WTC11 (cell line): ENCODE measurements around the gene TMC7. TPM values are rescaled to one million over a fixed set of nuclear protein-coding genes. Genes with fewer than 3 reads are reported as not detected.

Experiments
- ATAC-seq: fragments of 200-7000 bp; cut with Tn5 transposase; 2 replicates; pipeline ENCODE4 v1.10.0; 2021; ENCODE audit warnings: mild to moderate bottlenecking, moderate library complexity
- CTCF ChIA-PET: fragments of 300-600 bp; sonication (Branson Sonifier 250); formaldehyde crosslinking; loops from one replicate; lab custom pipeline; 2021; ENCODE audit warnings: antibody characterized with exemption; lab: Charles Lee
- POLR2A ChIA-PET: fragments of 350-600 bp; sonication (Branson Sonifier 250); formaldehyde crosslinking; loops from one replicate; lab custom pipeline; 2021; ENCODE audit warnings: antibody characterized with exemption; lab: Charles Lee
- DNase-seq: peaks from one replicate; pipeline ENCODE4 v3.0.0; 2021; ENCODE audit warnings: low spot score
- H3K27ac Mint-ChIP-seq: 2 replicates; pipeline ENCODE4 v1.8.0; 2021; ENCODE audit warnings: mixed read lengths
- H3K27me3 Mint-ChIP-seq: 2 replicates; pipeline ENCODE4 v1.8.0; 2021; ENCODE audit warnings: low read depth, mild to moderate bottlenecking, moderate library complexity, mixed read lengths
- H3K36me3 Mint-ChIP-seq: 2 replicates; pipeline ENCODE4 v1.8.0; 2021; ENCODE audit warnings: mixed read lengths
- H3K4me1 Mint-ChIP-seq: 2 replicates; pipeline ENCODE4 v1.8.0; 2022; ENCODE audit warnings: mixed read lengths
- H3K4me3 Mint-ChIP-seq: 2 replicates; pipeline ENCODE4 v1.8.0; 2021; ENCODE audit warnings: mild to moderate bottlenecking, moderate library complexity, mixed read lengths
- H3K9me3 Mint-ChIP-seq: 2 replicates; pipeline ENCODE4 v1.8.0; 2021; ENCODE audit warnings: mixed read lengths
- AR ChIP-seq: fragments of 250-450 bp; sonication (Bioruptor Pico); IDR thresholded peaks from 2 replicates; pipeline ENCODE4 v1.9.0; 2021; ENCODE audit warnings: mild to moderate bottlenecking
- CREM ChIP-seq: sonication (generic); formaldehyde crosslinking; IDR thresholded peaks from 2 replicates; pipeline ENCODE4 v1.8.1; 2022; ENCODE audit warnings: mild to moderate bottlenecking, missing genetic modification reagents, moderate library complexity
- E2F1 ChIP-seq: sonication (generic); formaldehyde crosslinking; IDR thresholded peaks from 2 replicates; pipeline ENCODE4 v1.8.0; 2022; ENCODE audit warnings: mild to moderate bottlenecking, missing genetic modification reagents
- ERG ChIP-seq: fragments of 250-450 bp; sonication (Bioruptor Pico); IDR thresholded peaks from 2 replicates; pipeline ENCODE4 v1.8.0; 2021; ENCODE audit warnings: mild to moderate bottlenecking
- ESRRA ChIP-seq: sonication (generic); formaldehyde crosslinking; IDR thresholded peaks from 2 replicates; pipeline ENCODE4 v1.8.1; 2022; ENCODE audit warnings: mild to moderate bottlenecking, missing genetic modification reagents, borderline replicate concordance
- ETV6 ChIP-seq: sonication (generic); formaldehyde crosslinking; IDR thresholded peaks from 2 replicates; pipeline ENCODE4 v1.8.1; 2022; ENCODE audit warnings: mild to moderate bottlenecking, missing genetic modification reagents
- MAX ChIP-seq: sonication (generic); formaldehyde crosslinking; IDR thresholded peaks from 2 replicates; pipeline ENCODE4 v1.8.0; 2022; ENCODE audit warnings: mild to moderate bottlenecking, missing genetic modification reagents
- MXD4 ChIP-seq: fragments of 250-450 bp; sonication (Bioruptor Pico); IDR thresholded peaks from 2 replicates; pipeline ENCODE4 v1.8.0; 2021; ENCODE audit warnings: mild to moderate bottlenecking, moderate library complexity, borderline replicate concordance
- NFE2L1 ChIP-seq: sonication (generic); formaldehyde crosslinking; IDR thresholded peaks from 2 replicates; pipeline ENCODE4 v1.8.1; 2023; ENCODE audit warnings: missing genetic modification reagents
- NFYB ChIP-seq: sonication (generic); formaldehyde crosslinking; conservative IDR thresholded peaks from 2 replicates; pipeline ENCODE4 v1.8.0; 2022; ENCODE audit warnings: low read depth, missing genetic modification reagents
- NR2C2 ChIP-seq: sonication (generic); formaldehyde crosslinking; IDR thresholded peaks from 2 replicates; pipeline ENCODE4 v1.8.0; 2022; ENCODE audit warnings: mild to moderate bottlenecking, missing genetic modification reagents
- NR3C1 ChIP-seq: sonication (generic); formaldehyde crosslinking; conservative IDR thresholded peaks from 2 replicates; pipeline ENCODE4 v1.8.1; 2023; ENCODE audit warnings: low read depth, mild to moderate bottlenecking, missing genetic modification reagents
- SOX15 ChIP-seq: fragments of 250-450 bp; sonication (Bioruptor Pico); IDR thresholded peaks from 2 replicates; pipeline ENCODE4 v1.9.0; 2021; ENCODE audit warnings: mild to moderate bottlenecking
- TEAD1 ChIP-seq: sonication (generic); formaldehyde crosslinking; IDR thresholded peaks from 2 replicates; pipeline ENCODE4 v1.8.0; 2022; ENCODE audit warnings: mild to moderate bottlenecking, missing genetic modification reagents
- TEAD4 ChIP-seq: sonication (generic); formaldehyde crosslinking; IDR thresholded peaks from 2 replicates; pipeline ENCODE4 v1.8.0; 2022; ENCODE audit warnings: mild to moderate bottlenecking, missing genetic modification reagents
- USF1 ChIP-seq: sonication (generic); formaldehyde crosslinking; IDR thresholded peaks from 2 replicates; pipeline ENCODE4 v1.8.0; 2022; ENCODE audit warnings: mild to moderate bottlenecking, missing genetic modification reagents
- USF2 ChIP-seq: sonication (generic); formaldehyde crosslinking; IDR thresholded peaks from 2 replicates; pipeline ENCODE4 v1.8.1; 2023; ENCODE audit warnings: mild to moderate bottlenecking, missing genetic modification reagents, moderate library complexity
- ZNF121 ChIP-seq: sonication (generic); formaldehyde crosslinking; IDR thresholded peaks from 2 replicates; pipeline ENCODE4 v1.8.0; 2023; ENCODE audit warnings: missing genetic modification reagents
- ZNF219 ChIP-seq: sonication (generic); formaldehyde crosslinking; IDR thresholded peaks from 2 replicates; pipeline ENCODE4 v1.8.0; 2023; ENCODE audit warnings: missing genetic modification reagents, mild to moderate bottlenecking, borderline replicate concordance
- ZNF423 ChIP-seq: fragments of 250-450 bp; sonication (Bioruptor Pico); IDR thresholded peaks from 2 replicates; pipeline ENCODE4 v2.1.2; 2022; ENCODE audit warnings: mild to moderate bottlenecking, moderate library complexity
- ZSCAN18 ChIP-seq: fragments of 250-450 bp; sonication (Bioruptor Pico); IDR thresholded peaks from 2 replicates; pipeline ENCODE4 v2.1.2; 2022; ENCODE audit warnings: mild to moderate bottlenecking, moderate library complexity
- total RNA-seq: library from RNA; stranded (reverse); gene quantifications from 3 replicates; pipeline ENCODE4 v1.2.3, GENCODE V29; 2021

Gene TMC7
- total RNA-seq, 1 experiment from 2014 or later = 2.5 TPM

GRCh38 chr16:19088341-19088916 is 104.7 kb downstream of the TMC7 start:
- Mint-ChIP-seq H3K4me1 (no peaks in the 10 kb centered on the region), H3K27ac (no peak overlapping the region), H3K9me3 (peaks cover 13% of the 10 kb centered on the region), H3K36me3 (no peaks in the 10 kb centered on the region), H3K27me3 (peaks cover 18% of the 10 kb centered on the region), H3K4me3 (no peak overlapping the region)
- no peak for DNase-seq
- ChIA-PET CTCF (interaction anchor here (1.6 kb wide), 1 partner anchor 91 kb away, joined by 5 read pairs; no protein-coding TSS in a partner anchor), POLR2A (no interaction called here)
- TF ChIP-seq NFYB (CRISPR knock-in tag) (no peak), AR (CRISPR knock-in tag) (no peak), NFE2L1 (no peak), MAX (no peak), ETV6 (CRISPR knock-in tag) (no peak), E2F1 (no peak), ZSCAN18 (CRISPR knock-in tag) (no peak), SOX15 (CRISPR knock-in tag) (no peak), NR2C2 (no peak), TEAD4 (CRISPR knock-in tag) (no peak), ZNF423 (no peak), ERG (CRISPR knock-in tag) (no peak), ZNF121 (CRISPR knock-in tag) (no peak), ESRRA (CRISPR knock-in tag) (no peak), CREM (no peak), ZNF219 (CRISPR knock-in tag) (no peak), TEAD1 (CRISPR knock-in tag) (no peak), NR3C1 (CRISPR knock-in tag) (no peak)
- no peak for ATAC-seq

GRCh38 chr16:19089410-19089955 is 105.7 kb downstream of the TMC7 start:
- peaks cover 13% of the 10 kb centered on the region for H3K27me3 Mint-ChIP-seq
- CTCF ChIA-PET = interaction anchor here (0.6 to 1.6 kb wide), 2 partner anchors 90 to 494 kb away, joined by 3 to 5 read pairs; no protein-coding TSS in a partner anchor
- H3K4me3 Mint-ChIP-seq = no peak overlapping the region
- no peak overlapping the region for H3K27ac Mint-ChIP-seq
- peak; percentile 44 for TF ChIP-seq USF2 (CRISPR knock-in tag)
- 0 out of 2 replicates have a peak, but pooled peaks have one; percentile 19 for TF ChIP-seq USF1 (CRISPR knock-in tag)
- TF ChIP-seq MXD4 = no peak
- TF ChIP-seq NFYB (CRISPR knock-in tag) = 0 out of 2 replicates have a peak, but pooled peaks have one; percentile 32
- TF ChIP-seq, all 79 proteins: peak for 3
- Mint-ChIP-seq H3K4me1 (peaks cover 6% of the 10 kb centered on the region; the same call in 1 of the 2 replicates), H3K36me3 (no peaks in the 10 kb centered on the region), H3K9me3 (peaks cover 13% of the 10 kb centered on the region)
- DNase-seq (no peak), ATAC-seq (no peak)
- POLR2A ChIA-PET = no interaction called here
